A673 (cell line): ENCODE data around the gene PRKAG2.

Source experiments
- CTCF ChIP-seq: fragments of 300-800, 200-600 bp; sonication (generic); conservative IDR thresholded peaks from 2 replicates; pipeline ENCODE4 v1.5.1; 2017; ENCODE audit warnings: low read depth, mild to moderate bottlenecking, antibody characterized with exemption, low read length, moderate library complexity, mixed read lengths
- EZH2 ChIP-seq: fragments of 200-600 bp; sonication (generic); IDR thresholded peaks from 2 replicates; pipeline ENCODE4 v1.6.1; 2017; ENCODE audit warnings: borderline replicate concordance, low read depth, mild to moderate bottlenecking, mixed read lengths, antibody characterized with exemption, low read length; ENCODE audit not compliant: poor library complexity, severe bottlenecking

- TF ChIP-seq CTCF, result no peak
- TF ChIP-seq EZH2, result no peak
Observed at GRCh38 chr7:151592868-151593486, 283.9 kb downstream of the PRKAG2 start.
